ENCODE results near the gene CDH23.

Gene CDH23

GRCh38 chr10:71771204-71771603, 374.5 kb downstream of the CDH23 start:
- H3K27ac ChIP-seq: peak overlapping the region; percentile 99
- no peaks in the 10 kb centered on the region for H3K27me3 ChIP-seq
- peaks cover 67% of the 10 kb centered on the region for H3K36me3 ChIP-seq
- peak overlapping the region; percentile 99 to 100 for H3K4me3 ChIP-seq (ENCODE audit: low read depth in 1 of 2, low read length in 1 of 2)
- no peaks in the 10 kb centered on the region for H3K9me3 ChIP-seq
- peaks cover 74 to 87% of the 10 kb centered on the region in 2 experiments for H3K4me1 ChIP-seq (ENCODE audit: control insufficient read depth in 1 of 2, insufficient read depth in 1 of 2, low read depth in 1 of 2, low read length in 1 of 2)
- no peak for TF ChIP-seq CTCF (IDR thresholded peaks at IDR 0.05)

- Histone ChIP-seq H3K27ac (peak overlapping the region; percentile 99), H3K36me3 (peaks cover 59% of the 10 kb centered on the region), H3K4me3 (ENCODE audit: low read depth in 1 of 2, low read length in 1 of 2) (peak overlapping the region; percentile 99 to 100), H3K4me1 (ENCODE audit: control insufficient read depth in 1 of 2, insufficient read depth in 1 of 2, low read depth in 1 of 2, low read length in 1 of 2) (peaks cover 74 to 87% of the 10 kb centered on the region in 2 experiments), H3K27me3 (no peaks in the 10 kb centered on the region), H3K9me3 (no peaks in the 10 kb centered on the region)
- no peak for TF ChIP-seq CTCF (IDR thresholded peaks at IDR 0.05)
These were observed 375.3 kb downstream of the CDH23 start for GRCh38 chr10:71771821-71772617.

- peak overlapping the region; percentile 99 for H3K27ac ChIP-seq
- peak overlapping the region; percentile 99 to 100 for H3K4me3 ChIP-seq (ENCODE audit: low read depth in 1 of 2, low read length in 1 of 2)
- peaks cover 50% of the 10 kb centered on the region for H3K36me3 ChIP-seq
- peaks cover 74 to 87% of the 10 kb centered on the region in 2 experiments for H3K4me1 ChIP-seq (ENCODE audit: control insufficient read depth in 1 of 2, insufficient read depth in 1 of 2, low read depth in 1 of 2, low read length in 1 of 2)
- no peaks in the 10 kb centered on the region for H3K9me3 ChIP-seq
- no peak for TF ChIP-seq CTCF (IDR thresholded peaks at IDR 0.05)
- H3K27me3 ChIP-seq: no peaks in the 10 kb centered on the region
These were observed 376.1 kb downstream of the CDH23 start for GRCh38 chr10:71772832-71773220.

GRCh38 chr10:71773221-71773971, 376.7 kb downstream of the CDH23 start, which contains the start of gene VSIR:
Gene VSIR (minus strand): TSS chr10:71773520. CDS start chr10:71773439, 81 bp downstream.
- no peaks in the 10 kb centered on the region for H3K27me3 ChIP-seq
- H3K36me3 ChIP-seq: peaks cover 45% of the 10 kb centered on the region
- no peaks in the 10 kb centered on the region for H3K9me3 ChIP-seq
- peak; percentile 99 for TF ChIP-seq CTCF (IDR thresholded peaks at IDR 0.05)
- H3K27ac ChIP-seq: peak within 1 kb of the TSS; percentile 99
- peak within 1 kb of the TSS; percentile 99 to 100 for H3K4me3 ChIP-seq (ENCODE audit: low read depth in 1 of 2, low read length in 1 of 2)
- H3K4me1 ChIP-seq (ENCODE audit: control insufficient read depth in 1 of 2, insufficient read depth in 1 of 2, low read depth in 1 of 2, low read length in 1 of 2): peaks cover 74 to 87% of the 10 kb centered on the region in 2 experiments

- peak overlapping the region; percentile 99 for H3K27ac ChIP-seq
- H3K4me1 ChIP-seq (ENCODE audit: control insufficient read depth in 1 of 2, insufficient read depth in 1 of 2, low read depth in 1 of 2, low read length in 1 of 2): peaks cover 77 to 87% of the 10 kb centered on the region in 2 experiments
- H3K9me3 ChIP-seq: no peaks in the 10 kb centered on the region
- peak overlapping the region; percentile 99 to 100 for H3K4me3 ChIP-seq (ENCODE audit: low read depth in 1 of 2, low read length in 1 of 2)
- TF ChIP-seq CTCF (IDR thresholded peaks at IDR 0.05): peak; percentile 45
- H3K27me3 ChIP-seq: no peaks in the 10 kb centered on the region
- peaks cover 29% of the 10 kb centered on the region for H3K36me3 ChIP-seq
These were observed 378.4 kb downstream of the CDH23 start for GRCh38 chr10:71774916-71775702.

All from neutrophil (primary cell).